Sigmoid colon (tissue), 7 donors: Measurements from ENCODE around the gene TADA3. TPM values are rescaled to one million over a fixed set of nuclear protein-coding genes. Genes with fewer than 3 reads are reported as not detected.

Experiments
- DNase-seq: peaks from one replicate; pipeline ENCODE4 v3.0.0-alpha.2; 2019
- H3K27ac ChIP-seq, 4 donors: fragments of 200-600 bp; sonication (generic); one replicate each; pipeline ENCODE4 v1.5.1; 2016 to 2019; ENCODE audit warnings: mild to moderate bottlenecking in 1 of 4
- H3K27me3 ChIP-seq, 3 donors: fragments of 200-600 bp; sonication (generic); one replicate each; pipeline ENCODE4 v1.5.1; 2019; ENCODE audit warnings: mild to moderate bottlenecking in 1 of 3
- H3K36me3 ChIP-seq, 4 donors: fragments of 200-600 bp; sonication (generic); one replicate each; pipeline ENCODE4 v1.5.1; 2016 to 2019
- H3K4me1 ChIP-seq, 4 donors: fragments of 200-600 bp; sonication (generic); one replicate each; pipeline ENCODE4 v1.5.1; 2017 to 2019
- H3K4me3 ChIP-seq, 4 donors: fragments of 200-600 bp; sonication (generic); one replicate each; pipeline ENCODE4 v1.5.1; 2017 to 2019; ENCODE audit warnings: mild to moderate bottlenecking in 2 of 4, moderate library complexity in 1 of 4
- H3K9me3 ChIP-seq, 4 donors: fragments of 200-600 bp in 3 of 4; sonication (generic) in 3 of 4; one replicate each; pipeline versions ENCODE4 v1.5.1 to v1.6.1; 2013 to 2019
- EP300 ChIP-seq, 4 donors: sonication (generic); formaldehyde crosslinking; IDR thresholded peaks; one replicate each; pipeline ENCODE4 v1.6.1; 2017; ENCODE audit warnings: antibody characterized with exemption in 4 of 4
- POLR2A ChIP-seq, 2 donors: fragments of 450-650 bp; IDR thresholded peaks; one replicate each; pipeline ENCODE4 v1.6.1; 2016; ENCODE audit warnings: antibody characterized with exemption in 2 of 2, mild to moderate bottlenecking in 2 of 2, moderate library complexity in 2 of 2
- POLR2AphosphoS5 ChIP-seq, 4 donors: sonication (generic); formaldehyde crosslinking; IDR thresholded peaks; one replicate each; pipeline ENCODE4 v1.6.1; 2017; ENCODE audit warnings: antibody characterized with exemption in 4 of 4
- WGBS, 2 donors: extraction: QIAGEN DNeasy Blood & Tissue Kit; methylation state at CpG; one replicate each; pipeline ENCODE4 v1.1.7; 2013; 5-methylcytosine and 5-hydroxymethylcytosine counted together
- intact Hi-C: fragments of 100-400 bp; cut with DNase I; formaldehyde crosslinking; loops from one replicate; pipeline ENCODE4 v1.15.1; 2023
- polyA plus RNA-seq, 3 donors: library from polyadenylated mRNA; stranded (reverse); fragments of 200-250 nt; gene quantifications; one replicate each; pipeline ENCODE4 v1.2.3, GENCODE V29; 2013
- total RNA-seq, 4 donors: library from RNA; depleted of rRNA; stranded (reverse); fragments of >200 nt; gene quantifications; one replicate each; pipeline ENCODE4 v1.1.0, GENCODE V29; 2016
- TF ChIP-seq, protein P1 (sequence below), 4 experiments: fragments of 450-650 bp in 3 of 4; fragments of 200-600 bp in 1 of 4; IDR thresholded peaks; one replicate each; pipeline ENCODE4 v1.5.1; 2016 to 2019; ENCODE audit warnings: antibody characterized with exemption in 4 of 4, mild to moderate bottlenecking in 3 of 4, moderate library complexity in 2 of 4
- donor health status: healthy with polysubstance abuse.
- donor health status: Bipolar disorder and iron deficiency.
- donor health status: healthy.

Gene TADA3
- total and polyA plus RNA-seq, 7 donors: 52.2 to 87.1 (median 72.4) TPM

- DNase-seq: no peak
- H3K27me3 ChIP-seq: no peaks in the 10 kb centered on the region
- 79 to 89% methylated on average over 5 of the region's 5 CpGs for WGBS, 2 donors
- intact Hi-C loops: loop anchor here (5.0 kb wide), 1 partner anchor 88 kb away; no protein-coding TSS in a partner anchor
- no peak overlapping the region for H3K27ac ChIP-seq
- H3K4me3 ChIP-seq: no peak overlapping the region
- peaks cover 55 to 68% (median 63%) of the 10 kb centered on the region in 4 donors for H3K36me3 ChIP-seq
- H3K4me1 ChIP-seq: peaks cover 0 to 9% (median 3%) of the 10 kb centered on the region in 4 donors
- TF ChIP-seq EP300 (IDR thresholded peaks at IDR 0.05) (no peak), POLR2A (IDR thresholded peaks at IDR 0.05) (no peak)
- no peaks in the 10 kb centered on the region for H3K9me3 ChIP-seq
Observed at GRCh38 chr3:9804996-9805395, 12.7 kb upstream of the TADA3 start.

- H3K9me3 ChIP-seq: no peaks in the 10 kb centered on the region
- H3K27me3 ChIP-seq: no peaks in the 10 kb centered on the region
- H3K27ac ChIP-seq: peak overlapping the region in 1 of 4 donors; percentile 28
- no peaks in the 10 kb centered on the region for H3K4me1 ChIP-seq
- WGBS, 2 donors: 80 to 96% methylated on average over 1 of the region's 1 CpG
- intact Hi-C loops: no loop called here
- no peak for DNase-seq
- peaks cover 62 to 83% (median 78%) of the 10 kb centered on the region in 4 donors for H3K36me3 ChIP-seq
- TF ChIP-seq, protein P1, sequence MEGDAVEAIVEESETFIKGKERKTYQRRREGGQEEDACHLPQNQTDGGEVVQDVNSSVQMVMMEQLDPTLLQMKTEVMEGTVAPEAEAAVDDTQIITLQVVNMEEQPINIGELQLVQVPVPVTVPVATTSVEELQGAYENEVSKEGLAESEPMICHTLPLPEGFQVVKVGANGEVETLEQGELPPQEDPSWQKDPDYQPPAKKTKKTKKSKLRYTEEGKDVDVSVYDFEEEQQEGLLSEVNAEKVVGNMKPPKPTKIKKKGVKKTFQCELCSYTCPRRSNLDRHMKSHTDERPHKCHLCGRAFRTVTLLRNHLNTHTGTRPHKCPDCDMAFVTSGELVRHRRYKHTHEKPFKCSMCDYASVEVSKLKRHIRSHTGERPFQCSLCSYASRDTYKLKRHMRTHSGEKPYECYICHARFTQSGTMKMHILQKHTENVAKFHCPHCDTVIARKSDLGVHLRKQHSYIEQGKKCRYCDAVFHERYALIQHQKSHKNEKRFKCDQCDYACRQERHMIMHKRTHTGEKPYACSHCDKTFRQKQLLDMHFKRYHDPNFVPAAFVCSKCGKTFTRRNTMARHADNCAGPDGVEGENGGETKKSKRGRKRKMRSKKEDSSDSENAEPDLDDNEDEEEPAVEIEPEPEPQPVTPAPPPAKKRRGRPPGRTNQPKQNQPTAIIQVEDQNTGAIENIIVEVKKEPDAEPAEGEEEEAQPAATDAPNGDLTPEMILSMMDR (IDR thresholded peaks at IDR 0.05): no peak
- TF ChIP-seq POLR2A (IDR thresholded peaks at IDR 0.05) (no peak), EP300 (IDR thresholded peaks at IDR 0.05) (no peak), POLR2AphosphoS5 (IDR thresholded peaks at IDR 0.05) (no peak)
- no peak overlapping the region for H3K4me3 ChIP-seq
Observed at GRCh38 chr3:9803494-9803893, 11.2 kb upstream of the TADA3 start.

DNA sequence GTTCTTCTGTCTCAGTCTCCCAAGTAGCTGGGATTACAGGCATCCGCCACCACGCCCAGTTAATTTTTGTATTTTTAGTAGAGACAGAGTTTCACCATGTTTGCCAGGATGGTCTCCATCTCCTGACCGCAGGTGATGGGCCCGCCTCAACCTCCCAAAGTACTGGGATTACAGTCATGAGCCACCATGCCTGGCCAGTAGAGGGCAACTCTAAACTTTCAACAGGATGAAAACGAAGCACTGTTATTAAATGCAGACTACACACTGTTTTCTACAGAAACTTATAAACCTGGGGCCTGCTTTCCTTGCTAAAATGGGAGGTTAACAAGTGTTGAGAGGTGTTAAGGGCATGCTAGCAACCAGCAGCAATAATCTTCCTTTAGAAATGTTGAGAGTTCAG is 8.3 kb upstream of the TADA3 start:
- WGBS, 2 donors: 83 to 87% methylated on average over 5 of the region's 5 CpGs
- Histone ChIP-seq H3K27ac (no peak overlapping the region), H3K36me3 (peaks cover 58 to 90% (median 76%) of the 10 kb centered on the region in 4 donors), H3K4me1 (peaks cover 0 to 3% (median under 1%) of the 10 kb centered on the region in 4 donors), H3K4me3 (no peak overlapping the region), H3K27me3 (no peaks in the 10 kb centered on the region), H3K9me3 (no peaks in the 10 kb centered on the region)
- DNase-seq: no peak
- no peak for TF ChIP-seq POLR2AphosphoS5 (IDR thresholded peaks at IDR 0.05)
- TF ChIP-seq POLR2A (IDR thresholded peaks at IDR 0.05): no peak
- TF ChIP-seq, protein P1 (IDR thresholded peaks at IDR 0.05): no peak
- TF ChIP-seq EP300 (IDR thresholded peaks at IDR 0.05): no peak
- intact Hi-C loops: no loop called here

- TF ChIP-seq EP300 (IDR thresholded peaks at IDR 0.05) (no peak), POLR2A (IDR thresholded peaks at IDR 0.05) (no peak), POLR2AphosphoS5 (IDR thresholded peaks at IDR 0.05) (no peak)
- TF ChIP-seq, protein P1 (IDR thresholded peaks at IDR 0.05): no peak
- peaks cover 0 to 23% (median 19%) of the 10 kb centered on the region in 4 donors for H3K4me1 ChIP-seq
- intact Hi-C loops: no loop called here
Observed at GRCh38 chr3:9797196-9797945, 5.1 kb upstream of the TADA3 start.

GRCh38 chr3:9795207-9795606 is 2.9 kb upstream of the TADA3 start:
- WGBS, 2 donors: 74 to 86% methylated on average over 5 of the region's 5 CpGs
- TF ChIP-seq, protein P1 (IDR thresholded peaks at IDR 0.05): no peak
- no peak for TF ChIP-seq POLR2AphosphoS5 (IDR thresholded peaks at IDR 0.05)
- TF ChIP-seq POLR2A (IDR thresholded peaks at IDR 0.05): no peak
- TF ChIP-seq EP300 (IDR thresholded peaks at IDR 0.05): no peak

More at GRCh38 chr3:9797196-9797945, 5.1 kb upstream of the TADA3 start:
- no peak overlapping the region for H3K4me3 ChIP-seq
- no peak overlapping the region for H3K27ac ChIP-seq
- peaks cover 31 to 66% (median 45%) of the 10 kb centered on the region in 4 donors for H3K36me3 ChIP-seq
- 93 to 95% methylated on average over 12 of the region's 12 CpGs for WGBS, 2 donors
- DNase-seq: no peak
- no peaks in the 10 kb centered on the region for H3K27me3 ChIP-seq
- no peaks in the 10 kb centered on the region for H3K9me3 ChIP-seq

More at GRCh38 chr3:9795207-9795606, 2.9 kb upstream of the TADA3 start:
- DNase-seq: no peak
- H3K4me1 ChIP-seq: peaks cover 0 to 40% (median 36%) of the 10 kb centered on the region in 4 donors
- H3K4me3 ChIP-seq: no peak overlapping the region
- no peak overlapping the region for H3K27ac ChIP-seq
- peaks cover 13 to 49% (median 30%) of the 10 kb centered on the region in 4 donors for H3K36me3 ChIP-seq
- intact Hi-C loops: no loop called here
- H3K27me3 ChIP-seq: no peaks in the 10 kb centered on the region
- no peaks in the 10 kb centered on the region for H3K9me3 ChIP-seq
